ENCODE data around the gene KRTAP10-12.

DNA sequence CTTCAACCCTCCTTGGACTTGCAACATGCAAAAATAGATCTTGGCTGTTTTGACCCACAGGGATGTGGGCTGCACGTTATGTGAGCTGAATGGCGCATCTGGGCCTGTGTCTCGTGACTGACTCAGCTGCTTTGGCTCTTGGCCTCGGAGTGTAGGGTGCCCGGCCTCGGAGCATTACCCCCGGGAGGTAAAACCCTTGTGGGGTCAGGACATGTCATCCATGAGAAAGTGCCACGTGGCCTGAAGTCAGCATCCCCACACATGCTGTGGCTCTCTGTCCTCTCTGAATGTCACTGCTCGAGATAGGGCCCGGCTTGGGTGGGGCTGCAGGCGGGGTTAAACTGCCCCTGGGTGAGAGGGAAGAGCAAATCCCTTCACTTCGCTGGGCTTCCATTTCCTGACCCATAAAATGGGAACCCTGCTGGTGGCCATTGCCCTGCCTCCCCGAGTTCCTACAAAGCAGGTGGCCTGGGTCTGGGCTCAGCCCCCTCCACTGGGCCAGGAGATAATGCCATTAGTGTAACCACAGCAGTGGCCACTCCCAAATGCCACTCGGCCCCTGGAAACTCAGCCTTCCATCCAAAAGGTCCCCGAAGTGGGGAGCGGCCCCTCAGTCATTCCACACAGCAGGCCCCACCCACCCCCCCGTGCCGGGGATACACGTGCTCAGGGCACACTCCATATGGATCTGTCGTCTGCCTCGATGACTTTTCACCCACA is 37.2 kb downstream of the KRTAP10-12 start:
- TF ChIP-seq, protein P1, sequence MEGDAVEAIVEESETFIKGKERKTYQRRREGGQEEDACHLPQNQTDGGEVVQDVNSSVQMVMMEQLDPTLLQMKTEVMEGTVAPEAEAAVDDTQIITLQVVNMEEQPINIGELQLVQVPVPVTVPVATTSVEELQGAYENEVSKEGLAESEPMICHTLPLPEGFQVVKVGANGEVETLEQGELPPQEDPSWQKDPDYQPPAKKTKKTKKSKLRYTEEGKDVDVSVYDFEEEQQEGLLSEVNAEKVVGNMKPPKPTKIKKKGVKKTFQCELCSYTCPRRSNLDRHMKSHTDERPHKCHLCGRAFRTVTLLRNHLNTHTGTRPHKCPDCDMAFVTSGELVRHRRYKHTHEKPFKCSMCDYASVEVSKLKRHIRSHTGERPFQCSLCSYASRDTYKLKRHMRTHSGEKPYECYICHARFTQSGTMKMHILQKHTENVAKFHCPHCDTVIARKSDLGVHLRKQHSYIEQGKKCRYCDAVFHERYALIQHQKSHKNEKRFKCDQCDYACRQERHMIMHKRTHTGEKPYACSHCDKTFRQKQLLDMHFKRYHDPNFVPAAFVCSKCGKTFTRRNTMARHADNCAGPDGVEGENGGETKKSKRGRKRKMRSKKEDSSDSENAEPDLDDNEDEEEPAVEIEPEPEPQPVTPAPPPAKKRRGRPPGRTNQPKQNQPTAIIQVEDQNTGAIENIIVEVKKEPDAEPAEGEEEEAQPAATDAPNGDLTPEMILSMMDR (IDR thresholded peaks at IDR 0.05): no peak
- TF ChIP-seq POLR2A (IDR thresholded peaks at IDR 0.05): no peak

Measured in testis (tissue), 2 donors.